Mucosa of descending colon (tissue), 3 donors: ENCODE data around the gene JMJD8. TPM values are rescaled to one million over a fixed set of nuclear protein-coding genes. Genes with fewer than 3 reads are reported as not detected.
A peak's percentile ranks its signal among the peaks of the same experiment; 100 is the strongest.

Experiments used
- ATAC-seq: fragments of 200-7000 bp; cut with Tn5 transposase; one replicate; pipeline ENCODE4 v1.9.1; 2020; ENCODE audit warnings: mild to moderate bottlenecking, moderate library complexity
- DNase-seq, 3 donors: peaks; one replicate each; pipeline ENCODE4 v3.0.0-alpha.2; 2020
- H3K36me3 ChIP-seq: fragments of 200-600 bp; one replicate; pipeline ENCODE4 v1.8.0; 2021; ENCODE audit warnings: low read depth, mild to moderate bottlenecking
- H3K4me1 ChIP-seq: fragments of 200-600 bp; one replicate; pipeline ENCODE4 v1.8.0; 2021; ENCODE audit warnings: low read depth, mild to moderate bottlenecking
- H3K4me3 ChIP-seq: fragments of 200-600 bp; one replicate; pipeline ENCODE4 v1.8.0; 2021; ENCODE audit warnings: mild to moderate bottlenecking
- H3K9me3 ChIP-seq: fragments of 200-600 bp; one replicate; pipeline ENCODE4 v1.8.0; 2021; ENCODE audit warnings: mild to moderate bottlenecking
- intact Hi-C, 2 donors: fragments of 100-400 bp; cut with DNase I in 1 of 2; cut with micrococcal nuclease in 1 of 2; formaldehyde crosslinking; loops; one replicate each; pipeline versions ENCODE4 v1.11.0 to v1.11.1; 2022; cut with DNase I, micrococcal nuclease
- total RNA-seq, 3 donors: library from RNA; stranded (reverse); fragmentation: NEBNext Ultra II Directional in 2 of 3; extraction: Animal tissue kit (Norgen Biotek cat#: 25700) in 2 of 3; gene quantifications; one replicate each; pipeline versions ENCODE4 v1.2.1 to v1.2.4, GENCODE V29; 2021 to 2023
- TF ChIP-seq, protein P1 (sequence below): fragments of 200-600 bp; IDR thresholded peaks from one replicate; pipeline ENCODE4 v1.8.0; 2022; ENCODE audit warnings: antibody characterized with exemption, mild to moderate bottlenecking
- donor health status: DM: no; HTN: no; CAD: no; lungs with moderate emphysema.
- donor health status: DM: no; HTN: no; CAD: no.
- donor health status: DM: no; HTN: yes; CAD: no.

JMJD8 gene
- total RNA-seq, 3 donors from 2014 or later: 39.5 to 60.5 (median 46.9) TPM

DNA sequence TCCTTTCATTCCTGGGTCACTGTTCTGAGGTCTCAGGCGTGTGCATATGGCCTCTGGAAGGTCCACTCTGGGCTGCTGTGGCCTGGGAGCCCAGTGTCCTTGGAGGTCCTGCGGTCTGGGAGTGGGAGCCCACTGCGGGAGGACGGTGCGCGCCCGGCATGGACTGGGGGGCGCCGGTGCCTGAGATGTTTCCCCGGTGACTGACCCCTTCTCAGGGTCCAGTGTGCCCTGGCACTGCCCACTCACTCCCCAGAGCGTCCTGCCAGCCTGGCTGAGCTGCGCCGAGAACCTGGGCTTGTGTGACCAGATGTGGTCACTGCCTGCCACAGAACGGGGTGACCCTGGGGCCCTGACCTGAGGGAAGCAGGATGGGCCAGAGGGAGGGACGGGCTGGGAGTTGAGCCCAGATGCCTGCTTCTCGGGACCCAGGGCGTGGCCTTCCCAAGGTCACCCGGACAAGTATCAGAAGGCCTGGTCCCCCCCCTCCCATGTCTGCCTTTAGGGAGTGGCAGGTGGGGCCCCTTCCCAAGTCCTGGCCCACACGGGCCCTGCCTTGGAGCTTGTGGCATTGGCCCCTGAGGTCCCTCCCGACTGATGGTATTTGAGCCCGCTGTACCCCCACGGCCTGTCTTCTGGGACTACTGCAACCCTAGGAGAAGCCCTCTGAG lies 9.8 kb downstream of the JMJD8 start:
- Histone ChIP-seq H3K9me3 (no peaks in the 10 kb centered on the region), H3K4me3 (no peak overlapping the region), H3K4me1 (peaks cover 34% of the 10 kb centered on the region), H3K36me3 (peaks cover 13% of the 10 kb centered on the region)
- ATAC-seq (no peak), DNase-seq (peak in 2 of 3 donors; percentile 40 to 49)
- TF ChIP-seq, protein P1, sequence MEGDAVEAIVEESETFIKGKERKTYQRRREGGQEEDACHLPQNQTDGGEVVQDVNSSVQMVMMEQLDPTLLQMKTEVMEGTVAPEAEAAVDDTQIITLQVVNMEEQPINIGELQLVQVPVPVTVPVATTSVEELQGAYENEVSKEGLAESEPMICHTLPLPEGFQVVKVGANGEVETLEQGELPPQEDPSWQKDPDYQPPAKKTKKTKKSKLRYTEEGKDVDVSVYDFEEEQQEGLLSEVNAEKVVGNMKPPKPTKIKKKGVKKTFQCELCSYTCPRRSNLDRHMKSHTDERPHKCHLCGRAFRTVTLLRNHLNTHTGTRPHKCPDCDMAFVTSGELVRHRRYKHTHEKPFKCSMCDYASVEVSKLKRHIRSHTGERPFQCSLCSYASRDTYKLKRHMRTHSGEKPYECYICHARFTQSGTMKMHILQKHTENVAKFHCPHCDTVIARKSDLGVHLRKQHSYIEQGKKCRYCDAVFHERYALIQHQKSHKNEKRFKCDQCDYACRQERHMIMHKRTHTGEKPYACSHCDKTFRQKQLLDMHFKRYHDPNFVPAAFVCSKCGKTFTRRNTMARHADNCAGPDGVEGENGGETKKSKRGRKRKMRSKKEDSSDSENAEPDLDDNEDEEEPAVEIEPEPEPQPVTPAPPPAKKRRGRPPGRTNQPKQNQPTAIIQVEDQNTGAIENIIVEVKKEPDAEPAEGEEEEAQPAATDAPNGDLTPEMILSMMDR: no peak
- intact Hi-C loops: no loop called here

DNA sequence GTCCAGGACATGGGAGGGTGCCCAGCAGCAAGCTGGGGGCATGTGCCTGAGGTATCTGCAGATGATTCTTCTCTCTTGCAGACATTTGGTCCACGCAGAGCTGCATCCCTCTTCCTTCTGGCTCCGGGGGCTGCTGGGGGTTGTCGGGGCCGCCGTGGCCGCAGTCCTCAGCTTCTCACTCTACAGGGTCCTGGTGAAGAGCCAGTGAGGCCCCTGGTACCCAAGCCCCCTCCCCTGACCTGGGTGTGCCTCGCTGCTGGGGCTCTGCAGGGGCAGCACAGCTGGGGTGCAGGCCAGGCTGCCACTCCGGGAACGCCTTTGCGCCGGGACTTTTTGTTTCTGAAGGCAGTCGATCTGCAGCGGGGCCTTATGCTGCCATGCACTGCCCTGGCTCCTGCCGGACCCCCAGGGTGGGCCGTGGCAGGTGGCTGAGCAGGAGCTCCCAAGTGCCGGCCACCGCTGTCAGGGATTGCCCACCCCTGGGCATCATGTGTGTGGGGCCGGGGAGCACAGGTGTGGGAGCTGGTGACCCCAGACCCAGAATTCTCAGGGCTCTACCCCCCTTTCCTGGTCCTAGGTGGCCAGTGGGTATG lies 10.6 kb downstream of the JMJD8 start:
- H3K4me3 ChIP-seq: no peak overlapping the region
- H3K9me3 ChIP-seq: no peaks in the 10 kb centered on the region
- no peak for DNase-seq
- peaks cover 37% of the 10 kb centered on the region for H3K4me1 ChIP-seq
- ATAC-seq: no peak
- intact Hi-C loops: no loop called here
- TF ChIP-seq, protein P1: no peak
- H3K36me3 ChIP-seq: peaks cover 13% of the 10 kb centered on the region

DNA sequence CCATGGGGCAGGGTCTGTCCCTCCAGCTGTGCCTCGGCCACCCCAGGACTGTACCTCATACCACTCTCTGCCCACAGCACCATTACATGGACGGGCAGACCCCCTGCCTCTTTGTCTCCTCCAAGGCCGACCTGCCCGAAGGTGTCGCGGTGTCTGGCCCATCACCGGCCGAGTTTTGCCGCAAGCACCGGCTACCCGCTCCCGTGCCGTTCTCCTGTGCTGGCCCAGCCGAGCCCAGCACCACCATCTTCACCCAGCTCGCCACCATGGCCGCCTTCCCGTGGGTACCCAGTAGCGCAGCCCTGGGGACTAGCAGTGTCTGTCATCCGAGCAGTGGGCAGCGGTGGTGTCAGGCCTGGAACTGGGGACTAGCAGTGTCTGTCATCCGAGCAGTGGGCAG lies 11.3 kb downstream of the JMJD8 start:
- H3K36me3 ChIP-seq: peaks cover 13% of the 10 kb centered on the region
- no peak overlapping the region for H3K4me3 ChIP-seq
- ATAC-seq (no peak), DNase-seq (no peak)
- no peaks in the 10 kb centered on the region for H3K9me3 ChIP-seq
- H3K4me1 ChIP-seq: peaks cover 37% of the 10 kb centered on the region
- TF ChIP-seq, protein P1: no peak
- intact Hi-C loops: no loop called here

DNA sequence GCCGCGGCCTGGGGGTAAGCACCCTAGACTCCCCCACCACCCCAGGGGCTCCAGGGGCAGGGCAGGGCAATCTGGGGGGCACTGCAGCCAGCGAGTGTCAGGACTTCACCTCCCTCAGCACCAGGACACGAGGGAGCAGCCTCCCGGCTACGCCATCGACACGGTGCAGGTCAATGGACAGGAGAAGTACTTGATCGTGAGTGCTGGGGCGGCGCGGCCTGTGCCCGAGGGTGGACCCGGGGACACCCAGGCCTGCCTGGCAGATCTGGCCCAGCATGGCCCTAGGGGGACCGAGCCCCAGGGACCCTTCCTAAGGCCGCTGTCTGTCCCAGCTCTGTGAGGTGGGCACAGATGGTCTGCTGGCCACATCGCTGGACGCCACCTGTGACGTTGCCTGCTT lies 11.8 kb downstream of the JMJD8 start:
- intact Hi-C loops: no loop called here
- Histone ChIP-seq H3K9me3 (no peaks in the 10 kb centered on the region), H3K4me3 (no peak overlapping the region), H3K36me3 (peaks cover 13% of the 10 kb centered on the region), H3K4me1 (peaks cover 33% of the 10 kb centered on the region)
- ATAC-seq: no peak
- no peak for DNase-seq
- TF ChIP-seq, protein P1: no peak

DNA sequence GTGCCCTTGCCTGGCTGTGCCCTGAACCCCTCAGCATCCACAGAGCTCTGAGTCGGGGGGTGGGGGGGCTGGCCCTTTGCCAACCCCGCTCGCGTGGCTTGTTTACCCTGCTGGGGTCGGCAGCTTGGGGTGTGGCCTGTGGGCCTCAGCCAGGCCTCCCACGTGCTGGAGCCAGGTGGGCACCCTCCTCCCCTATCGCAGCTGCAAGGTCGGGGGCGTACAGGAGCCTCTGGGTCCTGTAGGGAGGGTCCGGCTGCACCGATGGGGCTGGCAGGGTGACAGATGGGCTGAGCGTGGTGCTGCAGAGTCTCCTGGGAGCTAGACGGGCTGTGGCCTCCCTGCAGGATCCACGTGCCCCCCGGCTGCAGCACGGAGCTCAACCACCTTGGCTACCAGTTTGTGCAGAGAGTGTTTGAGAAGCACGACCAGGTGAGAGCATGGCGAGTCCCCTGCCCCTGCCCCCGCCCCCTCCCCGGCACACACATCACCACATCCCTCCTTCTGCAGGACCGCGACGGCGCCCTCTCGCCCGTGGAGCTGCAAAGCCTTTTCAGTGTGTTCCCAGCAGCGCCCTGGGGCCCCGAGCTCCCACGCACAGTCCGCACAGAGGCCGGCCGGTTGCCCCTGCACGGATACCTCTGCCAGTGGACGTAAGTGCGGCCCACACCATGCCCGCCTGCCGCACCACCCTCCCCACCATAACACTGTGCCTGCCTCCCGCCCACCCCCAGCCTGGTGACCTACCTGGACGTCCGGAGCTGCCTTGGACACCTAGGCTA lies 12.6 kb downstream of the JMJD8 start:
- no peak overlapping the region for H3K4me3 ChIP-seq
- H3K9me3 ChIP-seq: no peaks in the 10 kb centered on the region
- intact Hi-C loops: no loop called here
- no peak for ATAC-seq
- H3K4me1 ChIP-seq: peaks cover 24% of the 10 kb centered on the region
- no peak for DNase-seq
- peaks cover 13% of the 10 kb centered on the region for H3K36me3 ChIP-seq
- TF ChIP-seq, protein P1: no peak
